GM23338 (cell line): Measurements from ENCODE around the gene KRT17. TPM values are rescaled to one million over a fixed set of nuclear protein-coding genes. Genes with fewer than 3 reads are reported as not detected.

ENCODE experiments used
- ATAC-seq: fragments of 200-7000 bp; cut with Tn5 transposase; 3 replicates; pipeline ENCODE4 v1.9.1; 2020
- DNase-seq: peaks from one replicate; pipeline ENCODE4 v3.0.0-alpha.2; 2015; ENCODE audit warnings: low spot score
- H2AFZ ChIP-seq: fragments of 200-600 bp; sonication (generic); 2 replicates; pipeline ENCODE4 v1.8.0; 2016; ENCODE audit warnings: antibody characterized with exemption, mild to moderate bottlenecking, moderate library complexity
- H3F3A ChIP-seq: fragments of 200-600 bp; sonication (generic); replicated peaks from 2 replicates; pipeline ENCODE4 v1.8.0; 2017; ENCODE audit warnings: antibody characterized with exemption, mixed run types, low read depth
- H3K27ac ChIP-seq: fragments of 200-600 bp; sonication (generic); 2 replicates; pipeline ENCODE4 v1.6.1; 2016; ENCODE audit warnings: low read depth
- H3K27me3 ChIP-seq: fragments of 200-600 bp; sonication (generic); 2 replicates; pipeline ENCODE4 v1.8.0; 2016; ENCODE audit warnings: mild to moderate bottlenecking, mixed run types, moderate library complexity; ENCODE audit not compliant: insufficient read depth
- H3K36me3 ChIP-seq: fragments of 200-600 bp; sonication (generic); 2 replicates; pipeline ENCODE4 v1.8.0; 2016; ENCODE audit warnings: mild to moderate bottlenecking; ENCODE audit not compliant: insufficient read depth
- H3K4me1 ChIP-seq: fragments of 200-600 bp; sonication (generic); 2 replicates; pipeline ENCODE4 v1.8.0; 2016; ENCODE audit warnings: mild to moderate bottlenecking, moderate library complexity; ENCODE audit not compliant: insufficient read depth
- H3K4me2 ChIP-seq: fragments of 200-600 bp; sonication (generic); 2 replicates; pipeline ENCODE4 v1.7.1; 2017; ENCODE audit warnings: mixed run types
- H3K4me3 ChIP-seq: fragments of 200-600 bp; sonication (generic); 2 replicates; pipeline ENCODE4 v1.6.1; 2016; ENCODE audit warnings: mixed run types
- H3K79me2 ChIP-seq: fragments of 200-600 bp; sonication (generic); replicated peaks from 2 replicates; pipeline ENCODE4 v1.8.0; 2017; ENCODE audit warnings: mild to moderate bottlenecking; ENCODE audit not compliant: insufficient read depth
- H3K9me2 ChIP-seq: fragments of 200-600 bp; sonication (generic); 2 replicates; pipeline ENCODE4 v1.8.0; 2017; ENCODE audit not compliant: insufficient read depth
- H4K20me1 ChIP-seq: fragments of 200-600 bp; sonication (generic); replicated peaks from 2 replicates; pipeline ENCODE4 v1.8.0; 2017; ENCODE audit warnings: mild to moderate bottlenecking; ENCODE audit not compliant: insufficient read depth
- H3K27ac Mint-ChIP-seq: 2 replicates; pipeline ENCODE4 v1.8.0; 2020; ENCODE audit warnings: inconsistent platforms, mild to moderate bottlenecking, moderate library complexity, mixed read lengths
- H3K27me3 Mint-ChIP-seq: 3 replicates; pipeline ENCODE4 v1.8.0; 2022; ENCODE audit warnings: low read depth, mild to moderate bottlenecking, moderate library complexity, mixed read lengths, inconsistent platforms; ENCODE audit not compliant: insufficient read depth, poor library complexity
- H3K36me3 Mint-ChIP-seq: 3 replicates; pipeline ENCODE4 v1.8.0; 2021; ENCODE audit warnings: low read depth, mild to moderate bottlenecking, inconsistent platforms, moderate library complexity, mixed read lengths
- H3K4me1 Mint-ChIP-seq: 3 replicates; pipeline ENCODE4 v1.8.0; 2020; ENCODE audit warnings: mild to moderate bottlenecking, inconsistent platforms, mixed read lengths
- H3K4me3 Mint-ChIP-seq: 3 replicates; pipeline ENCODE4 v1.8.0; 2021; ENCODE audit warnings: moderate library complexity, mild to moderate bottlenecking, inconsistent platforms, mixed read lengths
- H3K9me3 Mint-ChIP-seq: 3 replicates; pipeline ENCODE4 v1.8.0; 2020; ENCODE audit warnings: moderate library complexity, mild to moderate bottlenecking, inconsistent platforms, mixed read lengths
- CREB1 ChIP-seq: fragments of 250-450 bp; sonication (Bioruptor Pico); IDR thresholded peaks from 2 replicates; pipeline ENCODE4 v1.5.0; 2020; ENCODE audit warnings: low read depth, mild to moderate bottlenecking, moderate library complexity
- CTCF ChIP-seq, 2 experiments: fragments of 200-600 bp in 1 of 2; sonication (generic) in 1 of 2; conservative IDR thresholded peaks; 2 replicates each; pipeline versions ENCODE4 v1.5.1 to v1.6.1; 2016 to 2017; ENCODE audit warnings: antibody characterized with exemption in 2 of 2, low read depth in 2 of 2, mild to moderate bottlenecking in 2 of 2, moderate library complexity in 1 of 2
- ETS1 ChIP-seq: IDR thresholded peaks from 2 replicates; pipeline ENCODE4 v1.6.1; 2016; ENCODE audit warnings: antibody characterized with exemption
- EZH2 ChIP-seq: fragments of 200-600 bp; sonication (generic); IDR thresholded peaks from one replicate; pipeline ENCODE4 v1.8.0; 2017; ENCODE audit warnings: antibody characterized with exemption, mild to moderate bottlenecking, low read depth; ENCODE audit not compliant: unreplicated experiment
- EZH2phosphoT487 ChIP-seq: fragments of 200-600 bp; sonication (generic); IDR thresholded peaks from one replicate; pipeline ENCODE4 v1.8.1; 2018; ENCODE audit warnings: antibody characterized with exemption; ENCODE audit not compliant: unreplicated experiment
- JUNB ChIP-seq: IDR thresholded peaks from one replicate; pipeline ENCODE4 v1.6.1; 2016; ENCODE audit warnings: antibody characterized with exemption; ENCODE audit not compliant: unreplicated experiment
- NANOG ChIP-seq: IDR thresholded peaks from 2 replicates; pipeline ENCODE4 v1.6.1; 2016; ENCODE audit warnings: antibody characterized with exemption, borderline replicate concordance
- POLR2AphosphoS5 ChIP-seq: IDR thresholded peaks from 2 replicates; pipeline ENCODE4 v1.6.1; 2016; ENCODE audit warnings: antibody characterized with exemption, low read depth
- STAT1 ChIP-seq: IDR thresholded peaks from one replicate; pipeline ENCODE4 v1.6.1; 2016; ENCODE audit warnings: antibody characterized with exemption; ENCODE audit not compliant: unreplicated experiment
- ZNF114 ChIP-seq: fragments of 250-450 bp; sonication (Bioruptor Pico); IDR thresholded peaks from 2 replicates; pipeline ENCODE4 v1.5.0; 2020; ENCODE audit warnings: mild to moderate bottlenecking, moderate library complexity
- ZNF331 ChIP-seq: fragments of 250-450 bp; sonication (Bioruptor Pico); IDR thresholded peaks from 2 replicates; pipeline ENCODE4 v1.5.0; 2020; ENCODE audit warnings: low read depth, mild to moderate bottlenecking, moderate library complexity
- ZNF462 ChIP-seq: fragments of 250-450 bp; sonication (Bioruptor Pico); IDR thresholded peaks from 2 replicates; pipeline ENCODE4 v1.5.0; 2020; ENCODE audit warnings: mild to moderate bottlenecking, moderate library complexity
- polyA plus RNA-seq: library from polyadenylated mRNA; unstranded; fragments of >200 nt; fragmentation: Nextera tagmentation; extraction: Ambion mirVana; gene quantifications from 2 replicates; pipeline ENCODE4 v1.2.1, GENCODE V29; 2016
- total RNA-seq: library from RNA; depleted of rRNA; stranded (reverse); fragments of >200 nt; shearing (Covaris generic); gene quantifications from 2 replicates; pipeline ENCODE4 v1.2.3, GENCODE V29; 2014
- TF ChIP-seq, protein P1 (sequence below): IDR thresholded peaks from one replicate; pipeline ENCODE4 v1.6.1; 2018; ENCODE audit warnings: antibody characterized with exemption; ENCODE audit not compliant: unreplicated experiment

KRT17 gene
- total and polyA plus RNA-seq, 2 experiments from 2014 or later, result 0.63 to 1.8 TPM

- H3K79me2 ChIP-seq, result no peaks in the 10 kb centered on the region
- H3K36me3 ChIP-seq, result no peaks in the 10 kb centered on the region
- H3K27ac Mint-ChIP-seq, result no peak overlapping the region
- peaks cover 20% of the 10 kb centered on the region for H3K4me1 Mint-ChIP-seq
- no peaks in the 10 kb centered on the region for H4K20me1 ChIP-seq
- H3K4me3 ChIP-seq, result no peak overlapping the region
- no peak overlapping the region for H3K27ac ChIP-seq
- DNase-seq (no peak), ATAC-seq (no peak)
- H3K27me3 Mint-ChIP-seq, result peaks cover 9% of the 10 kb centered on the region
- no peaks in the 10 kb centered on the region for H3K36me3 Mint-ChIP-seq
- no peaks in the 10 kb centered on the region for H3K27me3 ChIP-seq
- H3K4me1 ChIP-seq, result peaks cover 5% of the 10 kb centered on the region
- no peak overlapping the region for H3K4me2 ChIP-seq
- no peak overlapping the region for H3K4me3 Mint-ChIP-seq
- no peaks in the 10 kb centered on the region for H3F3A ChIP-seq
- H2AFZ ChIP-seq, result no peak overlapping the region
- H3K9me2 ChIP-seq, result no peaks in the 10 kb centered on the region
- H3K9me3 Mint-ChIP-seq, result no peaks in the 10 kb centered on the region
- TF ChIP-seq EZH2 (no peak), NANOG (no peak), CREB1 (no peak), ZNF331 (CRISPR knock-in tag) (no peak), ETS1 (no peak), EZH2phosphoT487 (no peak), ZNF114 (CRISPR knock-in tag) (no peak), ZNF462 (no peak), STAT1 (no peak), POLR2AphosphoS5 (no peak), JUNB (no peak), CTCF (conservative IDR thresholded peaks at IDR 0.05; ENCODE audit: low read depth in 2 of 2) (no peak)
- TF ChIP-seq, protein P1, sequence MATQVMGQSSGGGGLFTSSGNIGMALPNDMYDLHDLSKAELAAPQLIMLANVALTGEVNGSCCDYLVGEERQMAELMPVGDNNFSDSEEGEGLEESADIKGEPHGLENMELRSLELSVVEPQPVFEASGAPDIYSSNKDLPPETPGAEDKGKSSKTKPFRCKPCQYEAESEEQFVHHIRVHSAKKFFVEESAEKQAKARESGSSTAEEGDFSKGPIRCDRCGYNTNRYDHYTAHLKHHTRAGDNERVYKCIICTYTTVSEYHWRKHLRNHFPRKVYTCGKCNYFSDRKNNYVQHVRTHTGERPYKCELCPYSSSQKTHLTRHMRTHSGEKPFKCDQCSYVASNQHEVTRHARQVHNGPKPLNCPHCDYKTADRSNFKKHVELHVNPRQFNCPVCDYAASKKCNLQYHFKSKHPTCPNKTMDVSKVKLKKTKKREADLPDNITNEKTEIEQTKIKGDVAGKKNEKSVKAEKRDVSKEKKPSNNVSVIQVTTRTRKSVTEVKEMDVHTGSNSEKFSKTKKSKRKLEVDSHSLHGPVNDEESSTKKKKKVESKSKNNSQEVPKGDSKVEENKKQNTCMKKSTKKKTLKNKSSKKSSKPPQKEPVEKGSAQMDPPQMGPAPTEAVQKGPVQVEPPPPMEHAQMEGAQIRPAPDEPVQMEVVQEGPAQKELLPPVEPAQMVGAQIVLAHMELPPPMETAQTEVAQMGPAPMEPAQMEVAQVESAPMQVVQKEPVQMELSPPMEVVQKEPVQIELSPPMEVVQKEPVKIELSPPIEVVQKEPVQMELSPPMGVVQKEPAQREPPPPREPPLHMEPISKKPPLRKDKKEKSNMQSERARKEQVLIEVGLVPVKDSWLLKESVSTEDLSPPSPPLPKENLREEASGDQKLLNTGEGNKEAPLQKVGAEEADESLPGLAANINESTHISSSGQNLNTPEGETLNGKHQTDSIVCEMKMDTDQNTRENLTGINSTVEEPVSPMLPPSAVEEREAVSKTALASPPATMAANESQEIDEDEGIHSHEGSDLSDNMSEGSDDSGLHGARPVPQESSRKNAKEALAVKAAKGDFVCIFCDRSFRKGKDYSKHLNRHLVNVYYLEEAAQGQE, result no peak
Observed at GRCh38 chr17:41657176-41657754, 32.9 kb upstream of the KRT17 start.
